Sigmoid colon (tissue), 4 donors: Measurements from ENCODE around the gene CA9.

Source experiments
- CTCF ChIP-seq, 4 experiments: fragments of 450-650 bp in 3 of 4; fragments of 200-600 bp in 1 of 4; IDR thresholded peaks; one replicate each; pipeline ENCODE4 v1.5.1; 2016 to 2019; ENCODE audit warnings: antibody characterized with exemption in 4 of 4, mild to moderate bottlenecking in 3 of 4, moderate library complexity in 2 of 4
- POLR2AphosphoS5 ChIP-seq, 4 donors: sonication (generic); formaldehyde crosslinking; IDR thresholded peaks; one replicate each; pipeline ENCODE4 v1.6.1; 2017; ENCODE audit warnings: antibody characterized with exemption in 4 of 4

GRCh38 chr9:35705372-35705771 is 31.6 kb downstream of the CA9 start:
- TF ChIP-seq CTCF (IDR thresholded peaks at IDR 0.05) = no peak
- TF ChIP-seq POLR2AphosphoS5 (IDR thresholded peaks at IDR 0.05) = no peak
